GM12878 (cell line): ENCODE results near the gene NOTCH1. TPM values are rescaled to one million over a fixed set of nuclear protein-coding genes. Genes with fewer than 3 reads are reported as not detected.

ENCODE experiments used
- ASH2L ChIP-seq: fragments of 300-600, 200-600 bp; sonication (generic); IDR thresholded peaks from 2 replicates; pipeline ENCODE4 v1.6.1; 2017; ENCODE audit warnings: low read depth, mild to moderate bottlenecking, borderline replicate concordance
- CEBPZ ChIP-seq: fragments of 150-350 bp; IDR thresholded peaks from 2 replicates; pipeline ENCODE4 v1.6.1; 2016; ENCODE audit warnings: low read depth, low read length
- GATAD2B ChIP-seq: fragments of 450-650 bp; conservative IDR thresholded peaks from 2 replicates; pipeline ENCODE4 v1.6.1; 2017; ENCODE audit warnings: low read depth, mild to moderate bottlenecking, moderate library complexity
- IKZF1 ChIP-seq: fragments of 450-650 bp; conservative IDR thresholded peaks from 2 replicates; pipeline ENCODE4 v1.6.1; 2017; ENCODE audit warnings: antibody characterized with exemption, mild to moderate bottlenecking
- LARP7 ChIP-seq: fragments of 450-650 bp; IDR thresholded peaks from 2 replicates; pipeline ENCODE4 v1.6.1; 2017; ENCODE audit warnings: mild to moderate bottlenecking
- MEF2A ChIP-seq: IDR thresholded peaks from 2 replicates; pipeline ENCODE4 v1.6.1; 2011; ENCODE audit warnings: low read depth, mild to moderate bottlenecking, low read length, moderate library complexity; ENCODE audit not compliant: insufficient read depth
- MTA2 ChIP-seq: fragments of 450-650 bp; IDR thresholded peaks from 2 replicates; pipeline ENCODE4 v1.6.1; 2016; ENCODE audit warnings: low read depth, mild to moderate bottlenecking, moderate library complexity
- MXI1 ChIP-seq: fragments of 150-350 bp; IDR thresholded peaks from 2 replicates; pipeline ENCODE4 v1.6.1; 2011; ENCODE audit warnings: low read depth, mild to moderate bottlenecking, inconsistent platforms, low read length, improper control_type of control experiment
- MYB ChIP-seq: fragments of 150-350 bp; IDR thresholded peaks from 2 replicates; pipeline ENCODE4 v1.6.1; 2014; ENCODE audit warnings: mild to moderate bottlenecking, low read depth, low read length, borderline replicate concordance
- NBN ChIP-seq: fragments of 450-650 bp; IDR thresholded peaks from 2 replicates; pipeline ENCODE4 v1.6.1; 2016
- NFXL1 ChIP-seq: fragments of 450-650 bp; IDR thresholded peaks from 2 replicates; pipeline ENCODE4 v1.6.1; 2017; ENCODE audit warnings: antibody characterized with exemption, mild to moderate bottlenecking, borderline replicate concordance
- NKRF ChIP-seq: fragments of 450-650 bp; conservative IDR thresholded peaks from 2 replicates; pipeline ENCODE4 v1.6.1; 2017; ENCODE audit warnings: mild to moderate bottlenecking, moderate library complexity
- POLR2A ChIP-seq: IDR thresholded peaks from 2 replicates; pipeline ENCODE4 v1.6.1; 2011; ENCODE audit warnings: low read depth, mild to moderate bottlenecking, low read length
- POU2F2 ChIP-seq: IDR thresholded peaks from 3 replicates; pipeline ENCODE4 v1.6.1; 2011; ENCODE audit warnings: low read depth, mild to moderate bottlenecking, low read length, borderline replicate concordance
- RELA ChIP-seq: fragments of 450-650 bp; IDR thresholded peaks from 2 replicates; pipeline ENCODE4 v1.8.0; 2014; ENCODE audit warnings: borderline replicate concordance; ENCODE audit not compliant: partially characterized antibody
- SP1 ChIP-seq: IDR thresholded peaks from one replicate; pipeline ENCODE4 v1.6.1; 2011; ENCODE audit warnings: low read depth, low read length
- TARDBP ChIP-seq: IDR thresholded peaks from 2 replicates; pipeline ENCODE4 v1.6.1; 2016; ENCODE audit warnings: borderline replicate concordance
- TCF12 ChIP-seq: IDR thresholded peaks from 2 replicates; pipeline ENCODE4 v1.6.1; 2011; ENCODE audit warnings: low read depth, mild to moderate bottlenecking, low read length
- YY1 ChIP-seq: IDR thresholded peaks from 2 replicates; pipeline ENCODE4 v1.6.1; 2011; ENCODE audit warnings: low read depth, mild to moderate bottlenecking, low read length
- ZNF24 ChIP-seq: fragments of 450-650 bp; IDR thresholded peaks from 2 replicates; pipeline ENCODE4 v1.6.1; 2017; ENCODE audit warnings: antibody characterized with exemption, mild to moderate bottlenecking
- ZNF592 ChIP-seq: fragments of 450-650 bp; IDR thresholded peaks from 2 replicates; pipeline ENCODE4 v1.6.1; 2017; ENCODE audit warnings: mild to moderate bottlenecking, moderate library complexity
- polyA plus RNA-seq, 11 experiments: library from polyadenylated mRNA; depleted of rRNA in 4 of 11; unstranded in 6 of 11; stranded (reverse) in 5 of 11; fragments of >200 nt; fragmentation: Nextera tagmentation in 4 of 11; fragmentation: Illumina TruSeq in 1 of 11; extraction: Ambion mirVana in 4 of 11; extraction: Trizol in 1 of 11; gene quantifications; 1 replicate in 1 of 11; 2 replicates in 10 of 11; pipeline versions ENCODE4 v1.2.1 to v1.2.3, GENCODE V29; 2011 to 2016; ENCODE audit warnings: inconsistent platforms in 2 of 11, missing spikeins in 2 of 11, low read depth in 1 of 11
- total RNA-seq, 4 experiments: library from RNA; depleted of rRNA in 3 of 4; stranded (reverse); fragments of >200 nt in 3 of 4; fragmentation: Illumina TruSeq in 1 of 4; extraction: Trizol in 1 of 4; gene quantifications; 2 replicates each; pipeline versions ENCODE4 v1.2.1 to v1.2.3, GENCODE V29; 2013 to 2021

Gene NOTCH1
- total and polyA plus RNA-seq, 10 of the 15 experiments (the other 5 are each of a cell fraction or from before 2014, with no cell fraction given): 0.02 to 40.0 (median 3.7) TPM

DNA sequence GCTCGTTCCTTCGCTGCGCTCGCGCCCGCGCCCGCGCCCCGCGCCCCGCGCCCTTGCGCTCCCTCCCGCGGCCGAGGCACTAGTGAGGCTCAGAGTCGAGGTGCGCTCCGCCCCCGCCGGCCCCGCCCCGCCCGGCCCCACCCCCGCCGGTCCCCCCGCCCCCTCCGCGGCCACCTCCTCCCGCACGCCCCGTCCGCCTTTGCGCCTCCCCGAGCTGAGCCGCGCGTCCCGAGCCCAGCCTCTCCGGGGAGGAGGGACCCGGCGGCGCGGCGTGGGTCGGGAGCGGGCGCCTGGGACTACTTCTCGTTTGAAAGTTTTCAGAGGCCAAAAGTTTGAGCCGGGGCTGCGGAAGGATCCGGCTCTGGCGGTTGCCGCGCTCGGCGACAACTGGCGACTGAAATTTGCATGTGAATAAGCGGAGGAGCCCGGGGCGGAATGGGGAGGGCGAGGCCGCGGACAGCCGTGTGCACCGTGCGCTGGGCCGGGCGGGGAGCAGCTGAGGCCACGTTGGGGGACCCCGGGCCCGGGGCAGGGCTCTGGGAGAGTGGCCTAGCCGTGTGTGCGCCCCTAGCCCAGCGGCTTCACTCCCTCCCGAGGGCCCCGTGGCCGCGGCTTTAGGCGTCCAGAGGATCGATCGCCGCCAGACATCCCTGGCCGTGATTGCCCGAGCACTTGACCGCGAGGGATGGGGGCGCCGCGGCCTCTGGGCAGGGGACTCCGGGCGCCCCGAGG is at the start of gene NOTCH1 (continued):
- TF ChIP-seq ZNF592 (0 out of 2 replicates have a peak, but pooled peaks have one; percentile 40), ASH2L (no peak), MYB (0 out of 2 replicates have a peak, but pooled peaks have one; percentile 19), MTA2 (peak; percentile 46; the same call in 1 of the 2 replicates), RELA (peak; percentile 71), POU2F2 (peak; percentile 99), NBN (peak; percentile 92), GATAD2B (peak; percentile 91), ZNF24 (peak; percentile 77), NKRF (no peak; the same call in none of the 2 replicates), MEF2A (peak; percentile 56; the same call in 1 of the 2 replicates), LARP7 (peak; percentile 91), TCF12 (0 out of 2 replicates have a peak, but pooled peaks have one; percentile 20), CEBPZ (no peak), SP1 (peak; percentile 18), POLR2A (peak; percentile 80), MXI1 (peak; percentile 45; the same call in 1 of the 2 replicates), TARDBP (peak; percentile 67), IKZF1 (peak; percentile 85), NFXL1 (0 out of 2 replicates have a peak, but pooled peaks have one; percentile 72), YY1 (peak; percentile 74)
